ENCODE measurements around the gene BCL2L14. TPM values are rescaled to one million over a fixed set of nuclear protein-coding genes. Genes with fewer than 3 reads are reported as not detected.

BCL2L14 gene
- total RNA-seq, 5 donors from 2014 or later (not counting 1 experiment from before 2014, with no cell fraction given) = 0.47 to 1.1 (median 0.77) TPM; not detected in 1

DNA sequence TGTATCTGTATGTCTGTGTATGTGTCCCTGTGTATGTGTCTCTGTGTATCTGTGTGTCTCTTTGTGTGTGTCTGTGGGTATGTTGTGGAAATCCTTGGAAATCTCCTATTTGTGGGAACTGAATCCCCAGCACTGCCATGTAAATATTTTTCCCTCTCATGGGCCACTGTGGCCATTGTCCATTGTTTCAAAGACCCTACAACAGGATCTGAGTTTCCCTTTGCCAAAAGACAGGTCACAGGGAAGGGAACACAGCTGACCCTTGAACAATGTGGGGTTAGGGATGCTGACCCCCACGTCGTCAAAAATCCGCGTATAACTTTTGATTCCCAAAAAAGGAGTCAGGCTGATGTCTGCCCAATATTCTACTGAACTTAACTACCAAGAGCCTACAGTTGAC lies 22.5 kb upstream of the BCL2L14 start:
- CTCF ChIA-PET = no interaction called here
- no peak overlapping the region for H3K4me3 ChIP-seq (ENCODE audit: control insufficient read depth in 1 of 2, extremely low read depth in 1 of 2, low read length in 1 of 2)
- POLR2A ChIA-PET = no interaction called here
- DNase-seq = no peak
- no peaks in the 10 kb centered on the region for H3K9me3 Mint-ChIP-seq
- H3K27ac Mint-ChIP-seq = no peak overlapping the region
- no peaks in the 10 kb centered on the region for H3K4me1 ChIP-seq (ENCODE audit: control insufficient read depth in 1 of 2, extremely low read depth in 1 of 2, insufficient read depth in 2 of 2, low read length in 2 of 2)
- H3K4me1 Mint-ChIP-seq = no peaks in the 10 kb centered on the region
- H3K27me3 Mint-ChIP-seq = peaks cover 0 to 3% of the 10 kb centered on the region in 2 donors
- WGBS (ENCODE audit: insufficient coverage) = no CpG with 5 or more reads among the region's 4 CpGs
- no peak overlapping the region for H3K4me3 Mint-ChIP-seq
- peaks cover 0 to 8% of the 10 kb centered on the region in 2 experiments for H3K27me3 ChIP-seq (replicated peaks in 1 of 2; ENCODE audit: control insufficient read depth in 2 of 2, extremely low read depth in 1 of 2, insufficient read depth in 2 of 2, low read length in 1 of 2)
- H3K9me3 ChIP-seq = no peaks in the 10 kb centered on the region
- H3K27ac ChIP-seq (ENCODE audit: low read length) = no peak overlapping the region
- ATAC-seq (replicated peaks in 1 of 4) = no peak
- no peaks in the 10 kb centered on the region for H3K36me3 ChIP-seq (ENCODE audit: control insufficient read depth in 2 of 2, extremely low read depth in 1 of 2, insufficient read depth in 1 of 2, low read length in 1 of 2)
- no peaks in the 10 kb centered on the region for H3K36me3 Mint-ChIP-seq

GRCh38 chr12:12048714-12049113 lies 22.0 kb upstream of the BCL2L14 start:
- Mint-ChIP-seq H3K27me3 (peaks cover 0 to under 1% of the 10 kb centered on the region in 2 donors), H3K36me3 (no peaks in the 10 kb centered on the region), H3K9me3 (no peaks in the 10 kb centered on the region), H3K4me3 (no peak overlapping the region), H3K27ac (no peak overlapping the region), H3K4me1 (no peaks in the 10 kb centered on the region)
- no peak overlapping the region for H3K27ac ChIP-seq (ENCODE audit: low read length)
- no peak overlapping the region for H3K4me3 ChIP-seq (ENCODE audit: control insufficient read depth in 1 of 2, extremely low read depth in 1 of 2, low read length in 1 of 2)
- ATAC-seq (replicated peaks in 1 of 4) (no peak), DNase-seq (no peak)
- no peaks in the 10 kb centered on the region for H3K36me3 ChIP-seq (ENCODE audit: control insufficient read depth in 2 of 2, extremely low read depth in 1 of 2, insufficient read depth in 1 of 2, low read length in 1 of 2)
- H3K27me3 ChIP-seq (replicated peaks in 1 of 2; ENCODE audit: control insufficient read depth in 2 of 2, extremely low read depth in 1 of 2, insufficient read depth in 2 of 2, low read length in 1 of 2) = peaks cover 0 to 8% of the 10 kb centered on the region in 2 experiments
- H3K4me1 ChIP-seq (ENCODE audit: control insufficient read depth in 1 of 2, extremely low read depth in 1 of 2, insufficient read depth in 2 of 2, low read length in 2 of 2) = no peaks in the 10 kb centered on the region
- 88% methylated on average over 6 of the region's 7 CpGs for WGBS (ENCODE audit: insufficient coverage)
- no peaks in the 10 kb centered on the region for H3K9me3 ChIP-seq
- ChIA-PET POLR2A (no interaction called here), CTCF (no interaction called here)

- H3K4me3 ChIP-seq (ENCODE audit: control insufficient read depth in 1 of 2, extremely low read depth in 1 of 2, low read length in 1 of 2) = no peak overlapping the region
- H3K9me3 Mint-ChIP-seq = no peaks in the 10 kb centered on the region
- CTCF ChIA-PET = interaction anchor here in 1 of 2 donors (0.5 kb wide), 1 partner anchor 14 kb away, joined by 6 read pairs; no protein-coding TSS in a partner anchor
- no peaks in the 10 kb centered on the region for H3K4me1 ChIP-seq (ENCODE audit: control insufficient read depth in 1 of 2, extremely low read depth in 1 of 2, insufficient read depth in 2 of 2, low read length in 2 of 2)
- POLR2A ChIA-PET = no interaction called here
- DNase-seq (no peak), ATAC-seq (replicated peaks in 1 of 4) (no peak)
- no peaks in the 10 kb centered on the region for H3K4me1 Mint-ChIP-seq
- H3K27me3 ChIP-seq (replicated peaks in 1 of 2; ENCODE audit: control insufficient read depth in 2 of 2, extremely low read depth in 1 of 2, insufficient read depth in 2 of 2, low read length in 1 of 2) = peaks cover 0 to 3% of the 10 kb centered on the region in 2 experiments
- no CpG with 5 or more reads among the region's 4 CpGs for WGBS (ENCODE audit: insufficient coverage)
- H3K27ac Mint-ChIP-seq = no peak overlapping the region
- no peak overlapping the region for H3K4me3 Mint-ChIP-seq
- no peak overlapping the region for H3K27ac ChIP-seq (ENCODE audit: low read length)
- no peaks in the 10 kb centered on the region for H3K27me3 Mint-ChIP-seq
- no peaks in the 10 kb centered on the region for H3K36me3 Mint-ChIP-seq
- H3K9me3 ChIP-seq = no peaks in the 10 kb centered on the region
- H3K36me3 ChIP-seq (ENCODE audit: control insufficient read depth in 2 of 2, extremely low read depth in 1 of 2, insufficient read depth in 1 of 2, low read length in 1 of 2) = no peaks in the 10 kb centered on the region
Observed at GRCh38 chr12:12051668-12052067, 19.1 kb upstream of the BCL2L14 start.

DNA sequence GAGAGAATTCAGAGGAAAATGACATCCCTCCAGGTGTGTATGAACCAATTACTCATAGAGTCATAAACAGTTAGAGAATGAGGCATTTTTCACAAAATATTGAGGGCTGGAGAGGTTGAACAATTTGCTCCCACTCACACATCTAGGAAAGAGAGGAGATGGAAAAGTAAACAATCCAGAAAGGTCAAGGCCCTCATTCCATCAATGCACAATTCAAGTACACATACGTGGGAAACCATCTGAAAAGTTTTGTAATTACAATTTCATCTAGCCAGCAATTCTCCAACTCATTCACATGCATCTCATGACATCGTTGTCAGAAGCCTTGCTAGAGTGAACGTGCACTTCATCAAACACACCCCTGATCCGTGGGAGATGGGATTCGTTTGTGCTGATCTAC lies 15.7 kb upstream of the BCL2L14 start:
- Histone ChIP-seq H3K4me3 (ENCODE audit: control insufficient read depth in 1 of 2, extremely low read depth in 1 of 2, low read length in 1 of 2) (no peak overlapping the region), H3K36me3 (ENCODE audit: control insufficient read depth in 2 of 2, extremely low read depth in 1 of 2, insufficient read depth in 1 of 2, low read length in 1 of 2) (no peaks in the 10 kb centered on the region), H3K9me3 (no peaks in the 10 kb centered on the region), H3K27me3 (replicated peaks in 1 of 2; ENCODE audit: control insufficient read depth in 2 of 2, extremely low read depth in 1 of 2, insufficient read depth in 2 of 2, low read length in 1 of 2) (no peaks in the 10 kb centered on the region), H3K4me1 (ENCODE audit: control insufficient read depth in 1 of 2, extremely low read depth in 1 of 2, insufficient read depth in 2 of 2, low read length in 2 of 2) (no peaks in the 10 kb centered on the region), H3K27ac (ENCODE audit: low read length) (no peak overlapping the region)
- 88% methylated on average over 5 of the region's 5 CpGs for WGBS (ENCODE audit: insufficient coverage)
- DNase-seq (no peak), ATAC-seq (replicated peaks in 1 of 4) (no peak)
- H3K4me3 Mint-ChIP-seq = no peak overlapping the region
- POLR2A ChIA-PET = no interaction called here
- H3K9me3 Mint-ChIP-seq = no peaks in the 10 kb centered on the region
- no peaks in the 10 kb centered on the region for H3K4me1 Mint-ChIP-seq
- no peak overlapping the region for H3K27ac Mint-ChIP-seq
- CTCF ChIA-PET = no interaction called here
- no peaks in the 10 kb centered on the region for H3K36me3 Mint-ChIP-seq
- peaks cover 0 to 2% of the 10 kb centered on the region in 2 donors for H3K27me3 Mint-ChIP-seq

DNA sequence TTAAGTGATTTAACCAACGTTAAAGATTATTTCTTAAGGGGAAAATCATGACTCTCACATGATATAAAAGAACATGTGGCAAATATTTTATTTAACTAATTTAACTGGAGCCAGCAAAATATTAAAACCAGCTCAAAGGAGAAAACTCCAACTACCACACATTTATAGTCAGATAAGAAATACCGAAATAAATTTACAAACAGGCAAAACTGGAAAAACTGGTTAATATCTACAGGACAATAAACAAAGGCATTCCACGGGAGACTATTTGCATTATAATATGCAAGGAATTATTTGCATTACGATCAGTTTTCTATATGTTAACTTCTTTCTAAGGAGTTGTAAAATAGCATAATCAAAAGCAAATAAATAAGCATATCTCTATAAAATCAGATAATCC lies 13.8 kb upstream of the BCL2L14 start:
- ATAC-seq (replicated peaks in 1 of 4) (no peak), DNase-seq (no peak)
- Mint-ChIP-seq H3K36me3 (no peaks in the 10 kb centered on the region), H3K4me1 (no peaks in the 10 kb centered on the region), H3K9me3 (no peaks in the 10 kb centered on the region), H3K27ac (no peak overlapping the region), H3K4me3 (no peak overlapping the region), H3K27me3 (peaks cover 0 to 2% of the 10 kb centered on the region in 2 donors)
- Histone ChIP-seq H3K4me3 (ENCODE audit: control insufficient read depth in 1 of 2, extremely low read depth in 1 of 2, low read length in 1 of 2) (no peak overlapping the region), H3K4me1 (ENCODE audit: control insufficient read depth in 1 of 2, extremely low read depth in 1 of 2, insufficient read depth in 2 of 2, low read length in 2 of 2) (no peaks in the 10 kb centered on the region), H3K9me3 (no peaks in the 10 kb centered on the region), H3K36me3 (ENCODE audit: control insufficient read depth in 2 of 2, extremely low read depth in 1 of 2, insufficient read depth in 1 of 2, low read length in 1 of 2) (no peaks in the 10 kb centered on the region), H3K27me3 (replicated peaks in 1 of 2; ENCODE audit: control insufficient read depth in 2 of 2, extremely low read depth in 1 of 2, insufficient read depth in 2 of 2, low read length in 1 of 2) (no peaks in the 10 kb centered on the region), H3K27ac (ENCODE audit: low read length) (no peak overlapping the region)
- CTCF ChIA-PET = no interaction called here
- POLR2A ChIA-PET = interaction anchor here in 1 of 2 donors (0.6 kb wide), 1 partner anchor 115 kb away, joined by 6 read pairs; no protein-coding TSS in a partner anchor
- WGBS (ENCODE audit: insufficient coverage) = no CpG with 5 or more reads among the region's 4 CpGs

DNA sequence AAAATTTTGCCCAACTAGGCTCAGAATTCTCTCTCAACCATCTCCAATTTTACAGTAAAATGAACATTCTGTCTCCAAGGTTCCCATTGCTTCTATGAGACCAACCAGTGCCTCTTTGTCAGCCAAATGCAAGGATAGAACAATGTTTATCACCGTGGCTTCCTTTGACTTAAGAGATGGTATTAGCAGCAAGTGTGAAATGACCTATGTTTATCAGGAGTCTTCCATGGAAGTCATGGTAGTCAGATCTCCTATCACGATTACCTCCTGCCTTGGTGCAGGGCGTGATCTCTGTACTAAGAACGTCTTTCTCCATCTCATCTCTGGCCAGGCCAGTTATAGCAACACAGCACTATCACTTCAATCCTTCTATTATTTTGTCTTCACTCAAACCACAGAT lies 6.1 kb upstream of the BCL2L14 start:
- no peak for ATAC-seq (replicated peaks in 1 of 4)
- CTCF ChIA-PET = no interaction called here

GRCh38 chr12:12068751-12069150 lies 2.0 kb upstream of the BCL2L14 start:
- Mint-ChIP-seq H3K27me3 (peaks cover 0 to 2% of the 10 kb centered on the region in 2 donors), H3K4me1 (peaks cover 23 to 28% (median 24%) of the 10 kb centered on the region in 3 donors), H3K36me3 (no peaks in the 10 kb centered on the region), H3K9me3 (no peaks in the 10 kb centered on the region), H3K4me3 (no peak overlapping the region), H3K27ac (no peak overlapping the region)
- H3K9me3 ChIP-seq = no peaks in the 10 kb centered on the region
- no peak overlapping the region for H3K4me3 ChIP-seq (ENCODE audit: control insufficient read depth in 1 of 2, extremely low read depth in 1 of 2, low read length in 1 of 2)
- 77% methylated on average over 3 of the region's 6 CpGs for WGBS (ENCODE audit: insufficient coverage)
- DNase-seq = no peak
- ChIA-PET CTCF (no interaction called here), POLR2A (no interaction called here)
- ATAC-seq (replicated peaks in 1 of 4) = no peak
- H3K27ac ChIP-seq (ENCODE audit: low read length) = no peak overlapping the region
- peaks cover 0 to 18% of the 10 kb centered on the region in 2 experiments for H3K4me1 ChIP-seq (ENCODE audit: control insufficient read depth in 1 of 2, extremely low read depth in 1 of 2, insufficient read depth in 2 of 2, low read length in 2 of 2)
- H3K36me3 ChIP-seq (ENCODE audit: control insufficient read depth in 2 of 2, extremely low read depth in 1 of 2, insufficient read depth in 1 of 2, low read length in 1 of 2) = no peaks in the 10 kb centered on the region
- peaks cover 0 to 4% of the 10 kb centered on the region in 2 experiments for H3K27me3 ChIP-seq (replicated peaks in 1 of 2; ENCODE audit: control insufficient read depth in 2 of 2, extremely low read depth in 1 of 2, insufficient read depth in 2 of 2, low read length in 1 of 2)

More for the DNA sequence above, 6.1 kb upstream of the BCL2L14 start:
- no peak overlapping the region for H3K27ac ChIP-seq (ENCODE audit: low read length)
- Mint-ChIP-seq H3K36me3 (no peaks in the 10 kb centered on the region), H3K27me3 (no peaks in the 10 kb centered on the region), H3K27ac (no peak overlapping the region), H3K9me3 (no peaks in the 10 kb centered on the region), H3K4me1 (no peaks in the 10 kb centered on the region), H3K4me3 (no peak overlapping the region)
- WGBS (ENCODE audit: insufficient coverage) = 100% methylated on average over 3 of the region's 4 CpGs
- H3K4me1 ChIP-seq (ENCODE audit: control insufficient read depth in 1 of 2, extremely low read depth in 1 of 2, insufficient read depth in 2 of 2, low read length in 2 of 2) = no peaks in the 10 kb centered on the region
- no peaks in the 10 kb centered on the region for H3K27me3 ChIP-seq (replicated peaks in 1 of 2; ENCODE audit: control insufficient read depth in 2 of 2, extremely low read depth in 1 of 2, insufficient read depth in 2 of 2, low read length in 1 of 2)
- no peak for DNase-seq
- H3K9me3 ChIP-seq = no peaks in the 10 kb centered on the region
- H3K36me3 ChIP-seq (ENCODE audit: control insufficient read depth in 2 of 2, extremely low read depth in 1 of 2, insufficient read depth in 1 of 2, low read length in 1 of 2) = no peaks in the 10 kb centered on the region
- no peak overlapping the region for H3K4me3 ChIP-seq (ENCODE audit: control insufficient read depth in 1 of 2, extremely low read depth in 1 of 2, low read length in 1 of 2)
- POLR2A ChIA-PET = no interaction called here
